ENCODE results near the gene FAM3A. TPM values are rescaled to one million over a fixed set of nuclear protein-coding genes. Genes with fewer than 3 reads are reported as not detected.
A peak's percentile ranks its signal among the peaks of the same experiment; 100 is the strongest.

FAM3A gene
- total RNA-seq, 6 experiments from 2014 or later: 56.9 to 67.8 (median 59.4) TPM

GRCh38 chrX:154490021-154490413 lies 26.0 kb downstream of the FAM3A start:
- Mint-ChIP-seq H3K27me3 (ENCODE audit: insufficient read depth) (no peaks in the 10 kb centered on the region), H3K27ac (peak overlapping the region; percentile 92), H3K4me1 (ENCODE audit: low read depth) (peaks cover 6% of the 10 kb centered on the region), H3K9me3 (no peaks in the 10 kb centered on the region), H3K4me3 (peak overlapping the region; percentile 90), H3K36me3 (ENCODE audit: low read depth) (no peaks in the 10 kb centered on the region; the same call in 1 of the 2 replicates)
- DNase-seq: peak; percentile 32
- TF ChIP-seq, protein P1, sequence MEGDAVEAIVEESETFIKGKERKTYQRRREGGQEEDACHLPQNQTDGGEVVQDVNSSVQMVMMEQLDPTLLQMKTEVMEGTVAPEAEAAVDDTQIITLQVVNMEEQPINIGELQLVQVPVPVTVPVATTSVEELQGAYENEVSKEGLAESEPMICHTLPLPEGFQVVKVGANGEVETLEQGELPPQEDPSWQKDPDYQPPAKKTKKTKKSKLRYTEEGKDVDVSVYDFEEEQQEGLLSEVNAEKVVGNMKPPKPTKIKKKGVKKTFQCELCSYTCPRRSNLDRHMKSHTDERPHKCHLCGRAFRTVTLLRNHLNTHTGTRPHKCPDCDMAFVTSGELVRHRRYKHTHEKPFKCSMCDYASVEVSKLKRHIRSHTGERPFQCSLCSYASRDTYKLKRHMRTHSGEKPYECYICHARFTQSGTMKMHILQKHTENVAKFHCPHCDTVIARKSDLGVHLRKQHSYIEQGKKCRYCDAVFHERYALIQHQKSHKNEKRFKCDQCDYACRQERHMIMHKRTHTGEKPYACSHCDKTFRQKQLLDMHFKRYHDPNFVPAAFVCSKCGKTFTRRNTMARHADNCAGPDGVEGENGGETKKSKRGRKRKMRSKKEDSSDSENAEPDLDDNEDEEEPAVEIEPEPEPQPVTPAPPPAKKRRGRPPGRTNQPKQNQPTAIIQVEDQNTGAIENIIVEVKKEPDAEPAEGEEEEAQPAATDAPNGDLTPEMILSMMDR (IDR thresholded peaks at IDR 0.05): no peak

- Mint-ChIP-seq H3K4me1 (ENCODE audit: low read depth) (peaks cover 12% of the 10 kb centered on the region), H3K4me3 (peak overlapping the region; percentile 90), H3K27ac (peak overlapping the region; percentile 92), H3K36me3 (ENCODE audit: low read depth) (no peaks in the 10 kb centered on the region; the same call in 1 of the 2 replicates), H3K27me3 (ENCODE audit: insufficient read depth) (no peaks in the 10 kb centered on the region), H3K9me3 (no peaks in the 10 kb centered on the region)
- TF ChIP-seq, protein P1 (IDR thresholded peaks at IDR 0.05): no peak
- DNase-seq: no peak
Observed at GRCh38 chrX:154489182-154489581, 26.9 kb downstream of the FAM3A start.

GRCh38 chrX:154488336-154489075 lies 27.5 kb downstream of the FAM3A start:
- Mint-ChIP-seq H3K4me1 (ENCODE audit: low read depth) (peaks cover 12% of the 10 kb centered on the region), H3K36me3 (ENCODE audit: low read depth) (no peaks in the 10 kb centered on the region; the same call in 1 of the 2 replicates), H3K27ac (no peak overlapping the region), H3K4me3 (no peak overlapping the region), H3K9me3 (no peaks in the 10 kb centered on the region), H3K27me3 (ENCODE audit: insufficient read depth) (no peaks in the 10 kb centered on the region)
- no peak for DNase-seq
- TF ChIP-seq, protein P1 (IDR thresholded peaks at IDR 0.05): no peak

DNA sequence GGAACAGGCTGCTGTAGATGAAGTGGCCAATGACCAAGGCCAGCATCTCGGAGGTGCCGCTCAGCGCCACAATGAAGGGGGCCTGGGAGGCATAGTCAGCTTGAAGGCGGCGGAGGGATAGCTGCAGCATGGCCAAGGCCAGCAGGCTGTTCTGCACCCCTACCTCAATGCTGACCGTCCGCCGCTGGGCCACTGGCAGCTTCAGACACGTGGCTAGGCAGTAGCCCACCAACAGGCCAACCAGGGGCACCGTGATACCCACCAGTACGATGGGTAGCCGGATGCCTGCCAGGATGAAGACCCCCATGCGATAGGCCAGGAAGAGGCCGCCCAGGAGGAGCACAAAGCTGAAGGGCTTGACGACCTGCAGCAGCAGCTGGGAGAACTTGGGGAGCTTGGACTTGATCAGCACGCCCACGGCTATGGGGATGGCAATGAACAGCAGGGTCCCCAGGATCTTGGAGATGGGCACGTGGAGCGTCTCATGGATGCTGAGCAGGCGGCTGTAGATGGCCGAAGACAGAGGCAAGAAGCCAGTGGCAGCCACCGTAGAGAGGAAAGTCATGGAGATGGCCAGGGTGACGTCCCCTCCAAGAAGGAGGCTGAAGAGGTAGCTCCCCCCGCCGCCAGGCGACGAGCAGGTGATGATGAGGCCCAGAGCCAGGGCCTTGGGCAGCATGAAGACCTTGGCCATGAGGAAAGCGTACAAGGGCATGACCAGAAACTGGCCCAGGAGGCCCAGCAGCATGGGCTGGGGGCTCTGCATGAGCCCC lies 28.3 kb downstream of the FAM3A start:
- peaks cover 12% of the 10 kb centered on the region for H3K4me1 Mint-ChIP-seq (ENCODE audit: low read depth)
- no peaks in the 10 kb centered on the region; the same call in 1 of the 2 replicates for H3K36me3 Mint-ChIP-seq (ENCODE audit: low read depth)
- TF ChIP-seq, protein P1 (IDR thresholded peaks at IDR 0.05): no peak
- H3K9me3 Mint-ChIP-seq: no peaks in the 10 kb centered on the region
- H3K4me3 Mint-ChIP-seq: no peak overlapping the region
- no peaks in the 10 kb centered on the region for H3K27me3 Mint-ChIP-seq (ENCODE audit: insufficient read depth)
- DNase-seq: no peak
- no peak overlapping the region for H3K27ac Mint-ChIP-seq

DNA sequence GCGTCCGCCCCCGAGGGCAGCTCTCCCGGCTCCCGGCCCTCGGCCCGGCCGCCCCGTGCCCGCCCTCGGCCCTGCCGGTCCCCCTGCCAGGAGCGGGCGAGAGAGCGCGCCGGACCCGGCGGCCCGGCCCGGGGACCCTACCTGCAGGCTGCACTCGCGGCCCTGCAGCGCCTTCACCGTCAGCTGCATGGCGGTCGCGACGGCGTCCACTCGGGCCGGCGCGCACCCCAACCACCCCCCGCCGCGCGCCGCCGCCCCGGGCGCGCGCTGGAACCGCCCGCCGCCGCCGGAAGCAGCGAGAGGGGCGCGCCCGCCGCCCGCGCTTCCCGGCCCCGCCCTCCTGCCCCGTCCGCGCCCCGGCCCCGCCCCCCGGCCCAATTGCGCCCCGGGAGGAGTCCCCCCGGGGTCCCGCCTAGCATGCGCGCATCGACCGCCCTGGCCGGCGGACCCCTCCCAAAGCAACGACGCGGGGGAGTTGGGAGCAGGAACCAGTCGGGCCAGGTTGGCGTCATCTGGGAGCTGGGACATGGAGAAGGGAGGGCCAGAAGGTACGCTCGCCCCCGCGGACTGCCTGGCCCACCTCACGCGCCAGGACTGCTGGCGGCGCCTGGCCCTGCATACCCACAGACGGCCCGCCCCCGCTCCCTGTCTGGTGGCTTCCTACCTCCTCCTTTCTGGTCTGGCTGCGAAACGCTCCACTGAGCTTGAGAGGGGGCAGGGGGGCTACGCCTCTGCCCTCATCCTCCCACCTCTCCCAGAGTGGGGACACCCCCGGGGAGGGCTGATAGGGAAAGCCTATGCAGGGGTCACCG lies 29.4 kb downstream of the FAM3A start, which contains the start of gene UBL4A:
Gene UBL4A, minus strand, starts transcription at position 220 of the 812 bp plus-strand sequence. Its CDS starts 31 bp downstream, at position 189.
- H3K36me3 Mint-ChIP-seq (ENCODE audit: low read depth): no peaks in the 10 kb centered on the region; the same call in 1 of the 2 replicates
- H3K9me3 Mint-ChIP-seq: no peaks in the 10 kb centered on the region
- H3K4me1 Mint-ChIP-seq (ENCODE audit: low read depth): peaks cover 12% of the 10 kb centered on the region
- peak; percentile 15 for DNase-seq
- peak within 1 kb of the TSS; percentile 72 for H3K4me3 Mint-ChIP-seq
- H3K27me3 Mint-ChIP-seq (ENCODE audit: insufficient read depth): no peaks in the 10 kb centered on the region
- TF ChIP-seq, protein P1 (IDR thresholded peaks at IDR 0.05): no peak
- peak within 1 kb of the TSS; percentile 33; the same call in 1 of the 2 replicates for H3K27ac Mint-ChIP-seq

Measured in HFFc6 (cell line).